COLO829 (cell line): ENCODE data around the gene C20orf204.

Experiments
- DNase-seq: peaks from one replicate; pipeline ENCODE4 v3.0.0; 2012; ENCODE audit warnings: low spot score

Gene C20orf204

DNA sequence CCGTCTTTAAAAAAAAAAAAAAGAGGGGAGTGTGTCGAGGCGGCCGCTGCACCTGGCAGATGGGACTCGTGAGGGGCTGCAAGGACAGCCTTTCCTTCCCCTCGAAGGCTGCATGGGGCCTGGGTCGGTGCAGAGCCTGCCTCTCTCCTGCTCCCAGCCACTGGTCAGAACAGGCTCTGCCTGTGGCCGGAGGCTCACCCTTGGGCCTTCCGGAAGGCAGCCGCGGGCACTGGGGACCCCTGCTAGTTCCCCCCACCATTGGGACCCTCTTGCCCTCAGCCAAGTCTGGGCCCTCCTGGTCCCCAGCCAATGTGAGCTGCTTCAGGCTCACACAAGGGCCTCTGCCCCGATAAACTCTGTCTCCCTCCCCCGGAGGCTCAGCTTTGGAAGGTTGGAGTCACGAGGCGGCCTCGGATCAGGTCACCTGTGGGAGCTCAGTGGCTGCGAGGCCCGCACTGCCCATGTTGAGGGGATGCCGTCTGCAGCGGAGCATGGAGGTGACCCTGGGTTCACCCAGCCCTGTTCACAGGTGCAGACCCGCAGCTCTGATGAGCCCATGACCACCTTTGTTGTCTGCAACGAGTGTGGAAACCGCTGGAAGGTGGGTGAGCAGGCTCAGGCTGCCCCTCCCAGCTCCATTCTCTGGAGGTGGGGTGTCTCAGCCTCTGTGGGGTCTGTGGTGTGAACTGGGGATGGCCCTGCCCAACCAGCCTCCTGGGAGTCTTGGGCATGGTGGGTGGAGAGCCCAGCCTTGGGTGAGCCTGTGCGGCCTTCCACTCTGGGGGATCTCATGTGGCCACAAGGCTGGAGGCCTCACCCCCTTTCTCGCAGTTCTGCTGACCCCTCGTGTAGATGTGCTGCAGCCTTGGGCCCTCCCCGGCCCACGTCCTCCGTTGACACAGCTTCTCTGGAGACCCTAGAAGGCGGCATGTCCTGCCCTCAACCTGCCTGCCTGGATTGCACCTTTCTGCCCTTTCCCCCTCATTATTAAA, 35.7 kb downstream of the C20orf204 start:
- DNase-seq: no peak

DNA sequence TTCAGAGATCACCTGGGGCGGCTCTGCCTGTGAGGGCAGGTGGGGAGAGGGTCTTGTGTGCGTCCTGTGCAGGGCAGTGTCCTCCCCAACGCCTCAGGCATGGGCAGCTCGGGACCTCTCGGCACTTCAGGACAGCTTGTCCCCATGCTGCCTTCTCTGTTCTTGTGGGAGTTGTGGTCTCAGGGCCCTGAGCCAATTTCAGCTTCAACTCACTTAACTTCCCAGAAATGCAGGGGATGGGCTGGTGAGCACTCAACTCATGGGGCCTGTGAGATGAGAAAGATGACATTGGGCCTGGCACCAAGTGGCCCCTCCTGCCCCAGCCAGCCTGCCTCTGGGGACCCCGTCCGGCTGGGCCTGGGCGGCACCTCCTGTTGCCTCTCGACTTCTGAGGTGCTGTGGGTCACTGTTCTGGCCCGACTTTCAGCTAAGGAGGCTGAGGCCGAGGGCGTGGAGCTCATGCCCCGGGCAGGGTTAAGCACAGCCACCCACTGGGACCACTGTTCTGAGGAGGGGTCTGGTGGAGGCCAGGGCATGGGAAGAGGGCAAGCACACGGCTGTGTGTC, 36.6 kb downstream of the C20orf204 start:
- DNase-seq: no peak

DNA sequence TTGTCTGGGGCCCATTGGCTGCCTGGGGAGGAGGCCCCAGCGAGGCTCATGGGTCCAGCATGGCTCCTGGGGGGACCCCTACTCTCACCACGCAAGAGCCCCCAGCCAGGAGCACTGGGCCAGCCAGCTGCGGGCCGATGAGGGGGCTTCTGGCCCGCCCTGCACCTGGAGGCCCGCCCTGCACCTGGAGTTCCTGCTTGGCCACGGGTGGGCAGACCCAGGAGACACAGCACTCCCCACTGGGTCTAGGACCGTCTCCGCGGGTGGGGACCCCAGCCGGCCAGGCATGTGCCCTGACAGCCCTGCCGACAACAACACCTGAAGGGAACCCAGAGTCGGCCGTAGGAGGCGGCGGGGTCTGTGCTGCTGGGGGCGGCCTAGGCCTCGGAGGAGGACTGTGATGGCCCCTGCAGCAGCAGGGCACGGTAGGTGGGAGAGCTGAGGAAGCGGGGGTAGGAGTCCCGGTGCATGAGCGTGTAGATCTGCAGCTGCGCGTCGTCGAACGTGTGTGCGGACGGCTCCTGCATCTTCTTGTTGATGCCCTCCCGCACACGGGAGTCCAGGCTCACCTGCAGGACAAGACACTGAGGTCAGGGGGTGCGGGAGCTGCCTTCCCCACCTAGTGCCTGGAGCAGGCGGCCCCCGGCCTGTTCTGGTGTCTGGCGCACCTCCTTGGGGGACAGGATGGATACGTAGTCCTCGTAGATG, 37.6 kb downstream of the C20orf204 start:
- DNase-seq: no peak

DNA sequence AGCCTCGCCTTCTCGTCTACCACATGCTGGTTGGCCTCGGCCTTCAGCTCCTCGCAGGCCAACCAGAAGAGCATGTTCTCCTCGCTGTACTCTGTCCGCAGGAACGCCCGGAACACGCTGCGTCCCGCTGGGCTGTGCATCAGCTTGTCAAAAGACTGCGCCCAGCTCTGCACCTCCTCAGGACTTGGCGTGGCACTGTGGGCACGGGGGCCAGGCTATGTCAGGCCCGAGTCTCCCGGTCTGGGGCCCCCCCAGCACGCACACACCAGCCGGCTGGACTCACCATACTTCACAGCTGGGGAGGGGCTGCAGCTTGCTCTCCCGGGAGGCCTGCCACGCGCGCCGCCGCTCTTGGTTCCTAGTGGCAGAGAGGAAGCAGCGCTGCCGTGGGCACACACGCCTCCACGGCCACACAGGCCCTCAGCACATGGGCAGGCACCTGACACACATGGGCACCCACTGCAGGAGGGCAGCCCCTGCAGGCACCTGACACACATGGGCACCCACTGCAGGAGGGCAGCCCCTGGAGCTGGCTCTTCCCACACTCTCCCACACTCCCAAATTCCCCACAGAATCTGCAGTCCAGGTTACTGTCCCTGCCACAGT, 38.3 kb downstream of the C20orf204 start:
- DNase-seq: no peak

DNA sequence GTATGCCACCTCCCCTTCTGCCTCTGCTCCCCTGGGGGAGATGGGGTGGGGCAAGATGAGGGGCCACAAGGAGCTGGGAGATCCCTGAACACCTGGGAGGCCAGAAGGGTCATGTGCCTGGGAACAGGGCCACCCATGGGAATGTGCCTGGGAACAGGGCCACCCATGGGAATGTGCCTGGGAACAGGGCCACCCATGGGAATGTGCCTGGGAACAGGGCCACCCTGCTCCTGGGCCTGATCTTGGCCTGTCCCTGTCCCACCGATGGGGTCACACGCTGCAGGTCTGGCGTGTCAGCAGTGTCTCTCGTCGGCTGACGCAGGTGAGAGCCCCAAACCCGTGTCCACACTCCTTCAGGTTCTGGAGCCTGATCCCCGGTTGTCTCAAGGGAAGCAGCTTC, 39.0 kb downstream of the C20orf204 start:
- DNase-seq: no peak

DNA sequence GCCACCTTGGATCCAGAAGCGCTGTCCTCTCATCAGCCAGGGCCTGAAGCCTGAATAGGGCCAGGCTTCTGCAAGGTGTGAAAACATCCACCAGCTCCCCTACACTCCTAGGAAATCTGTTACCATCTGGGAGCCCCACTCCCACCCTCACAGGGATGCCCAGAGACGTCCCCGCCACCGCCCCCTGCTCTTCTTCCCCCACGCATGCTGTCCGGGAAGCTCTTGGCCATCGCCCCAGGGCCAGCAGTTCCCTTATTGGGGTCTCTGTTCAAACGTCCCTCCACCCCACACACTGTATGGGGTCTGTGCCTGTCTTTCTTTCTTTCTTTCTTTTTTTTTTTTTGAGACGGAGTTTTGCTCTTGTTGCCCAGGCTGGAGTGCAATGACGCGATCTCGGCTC, 39.6 kb downstream of the C20orf204 start:
- no peak for DNase-seq

DNA sequence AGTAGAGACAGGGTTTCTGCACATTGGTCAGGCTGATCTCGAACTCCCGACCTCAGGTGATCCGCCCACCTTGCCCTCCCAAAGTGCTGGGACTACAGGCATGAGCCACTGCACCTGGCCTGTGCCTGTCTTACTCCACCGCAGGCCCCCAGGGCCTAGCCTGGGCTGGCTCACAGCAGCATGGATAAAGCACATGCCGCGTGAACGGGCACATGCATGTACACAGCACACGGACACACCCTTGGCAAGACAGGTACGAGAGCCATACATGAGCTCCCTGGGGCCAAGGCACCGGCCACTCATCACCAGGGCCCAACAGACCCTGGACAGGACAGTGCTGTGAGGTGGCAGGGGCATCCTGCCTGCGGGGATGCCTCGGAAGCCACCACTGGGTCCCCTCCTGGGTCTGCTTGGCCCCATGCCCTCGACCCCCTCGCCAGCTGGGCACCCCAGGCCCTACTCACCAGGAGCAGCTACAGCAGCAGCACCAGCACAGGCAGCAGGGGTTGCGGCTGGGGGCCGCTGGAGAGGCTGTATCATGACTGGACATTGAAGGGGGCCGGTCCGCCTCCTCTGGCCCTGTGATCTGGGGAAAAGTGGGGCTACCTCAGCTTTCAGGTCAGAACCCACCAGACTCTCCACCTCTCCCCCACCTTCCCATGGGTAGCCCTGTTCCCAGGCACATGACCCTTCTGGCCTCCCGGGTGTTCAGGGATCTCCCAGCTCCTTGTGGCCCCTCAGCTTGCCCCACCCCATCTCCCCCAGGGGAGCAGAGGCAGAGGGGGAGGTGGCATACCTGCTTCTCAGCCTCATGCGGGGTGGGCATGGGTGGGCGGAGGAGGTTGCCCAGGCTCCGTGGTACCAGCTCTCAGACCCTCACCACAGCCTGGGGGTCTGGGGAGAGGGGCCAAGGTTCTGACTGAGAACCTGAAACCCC, 40.3 kb downstream of the C20orf204 start:
- no peak for DNase-seq

DNA sequence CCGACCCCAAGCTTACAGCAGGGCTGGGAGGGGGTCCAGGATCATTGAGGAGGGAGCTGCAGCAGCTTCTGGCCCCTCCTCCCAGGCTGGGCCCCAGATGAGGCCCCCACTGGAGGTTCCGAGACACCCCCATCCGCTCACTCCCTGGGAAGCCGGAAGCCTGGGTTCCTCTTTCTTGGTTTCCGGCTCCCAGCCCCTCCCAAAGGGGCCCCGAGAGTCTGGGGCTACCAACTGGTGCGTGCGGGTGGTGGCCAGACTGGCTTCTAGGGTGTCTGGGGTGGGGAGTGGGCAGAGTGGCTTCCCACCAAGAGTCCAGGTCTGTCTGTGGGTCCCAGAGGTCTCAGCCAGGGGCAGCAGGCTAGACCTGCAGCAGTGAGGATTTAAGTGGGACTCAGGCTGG, 41.1 kb downstream of the C20orf204 start:
- no peak for DNase-seq

DNA sequence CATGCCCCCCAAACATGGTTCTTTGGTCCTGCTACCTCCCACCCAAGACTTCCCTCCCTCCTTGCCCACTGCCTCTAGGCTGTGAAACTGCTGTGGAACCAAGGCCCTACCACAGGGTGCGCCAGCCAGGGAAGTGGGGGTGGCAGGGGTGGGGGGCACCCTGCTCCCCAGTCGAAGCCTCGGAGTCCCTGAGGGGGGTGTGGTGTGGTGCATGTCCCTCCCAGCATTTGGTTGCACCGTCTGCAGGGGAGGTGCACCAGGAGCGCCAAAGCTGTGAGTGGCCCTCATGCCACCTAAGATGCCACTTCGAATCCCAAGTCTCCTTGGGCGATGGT, 41.5 kb downstream of the C20orf204 start:
- DNase-seq: no peak

DNA sequence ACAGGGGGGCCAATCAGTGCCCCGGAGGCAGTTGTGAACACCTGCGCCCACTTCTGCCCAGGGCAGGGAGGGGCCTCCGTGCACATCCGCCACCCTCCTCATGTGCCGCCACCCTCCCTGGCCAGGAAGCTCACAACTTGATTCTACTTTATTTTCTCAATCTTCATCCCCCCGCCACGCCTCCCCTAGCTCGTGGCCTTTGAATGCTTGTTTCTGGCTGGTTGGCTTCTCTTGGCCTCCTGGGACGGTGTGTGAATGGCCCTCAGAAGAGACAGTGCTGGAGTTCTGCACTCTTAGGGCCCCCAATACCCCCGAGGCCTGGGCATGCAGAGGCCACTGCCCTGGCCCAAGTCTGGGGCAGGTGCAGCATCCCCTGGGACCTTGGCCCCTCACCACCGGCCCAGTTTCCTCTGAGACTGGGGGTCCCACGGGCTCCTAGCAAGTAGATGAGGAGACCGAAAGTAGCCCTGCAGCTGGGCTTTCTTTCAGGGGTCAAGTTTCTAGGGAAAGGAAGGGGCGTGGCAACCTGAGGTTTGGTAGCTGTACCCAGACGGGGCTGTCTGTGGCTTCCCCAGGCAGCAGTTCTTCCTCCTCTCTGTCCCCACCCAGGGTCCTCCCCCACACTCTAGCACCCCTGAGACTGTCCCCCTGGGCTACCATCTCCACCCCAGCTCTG, 42.0 kb downstream of the C20orf204 start:
- no peak for DNase-seq

DNA sequence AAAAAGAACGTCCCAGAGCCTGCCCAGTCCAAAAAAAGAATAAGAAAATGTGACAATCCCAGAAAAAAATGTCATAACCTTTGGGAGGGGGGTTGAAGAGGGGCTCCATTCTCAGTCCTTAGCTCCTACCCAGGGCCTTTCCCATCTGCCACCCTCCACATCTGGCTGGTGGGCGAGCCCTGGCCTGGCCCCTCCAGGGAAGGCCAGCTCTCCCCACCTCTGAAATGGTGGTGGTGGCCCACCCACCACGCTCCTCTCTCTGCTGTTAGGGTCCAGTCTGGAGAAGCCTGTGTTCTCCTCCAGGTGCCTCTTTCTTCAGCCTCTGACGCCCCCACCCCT, 42.9 kb downstream of the C20orf204 start:
- no peak for DNase-seq

DNA sequence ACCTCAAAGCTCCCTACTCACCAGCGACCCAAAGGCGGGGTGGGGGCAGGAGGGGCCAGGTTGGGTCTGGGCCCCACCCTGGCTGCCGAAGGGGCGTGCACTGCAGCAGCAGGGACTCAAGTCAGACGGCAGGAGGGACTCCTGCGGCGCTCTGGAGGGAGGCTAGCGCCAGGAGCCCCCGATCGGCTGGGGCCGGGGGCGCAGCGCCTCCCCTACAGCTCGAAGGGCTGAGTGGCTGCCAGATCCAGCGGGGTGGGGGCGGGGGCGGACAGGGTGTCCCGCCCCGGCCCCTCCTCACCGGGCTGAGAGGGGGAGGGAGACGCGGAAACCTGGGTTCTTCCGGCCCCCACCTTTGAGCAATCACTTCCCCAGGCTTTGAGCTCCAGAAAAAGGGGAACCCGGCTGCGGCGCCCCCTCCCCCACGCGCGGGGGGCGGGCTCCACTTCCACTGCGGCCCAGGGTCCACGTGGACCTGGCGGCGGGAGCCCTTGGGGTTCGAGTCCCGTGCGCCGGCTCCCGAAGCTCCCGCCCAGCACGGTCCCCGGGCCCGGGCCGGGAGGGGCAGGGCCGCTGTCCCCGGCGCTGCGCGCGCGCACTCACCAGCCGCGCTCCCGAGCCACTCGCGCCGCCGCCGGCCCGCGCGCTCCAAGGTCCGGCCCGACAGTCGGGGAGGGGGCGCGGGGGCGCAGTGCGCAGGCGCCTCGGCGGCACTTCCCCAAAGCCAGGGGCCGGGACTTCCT, 43.5 kb downstream of the C20orf204 start, which contains the start of gene RGS19:
Gene RGS19, minus strand, starts transcription at position 246 of the 740 bp plus-strand sequence. CDS start 2,632 bp downstream, outside the sequence.
- DNase-seq: no peak

DNA sequence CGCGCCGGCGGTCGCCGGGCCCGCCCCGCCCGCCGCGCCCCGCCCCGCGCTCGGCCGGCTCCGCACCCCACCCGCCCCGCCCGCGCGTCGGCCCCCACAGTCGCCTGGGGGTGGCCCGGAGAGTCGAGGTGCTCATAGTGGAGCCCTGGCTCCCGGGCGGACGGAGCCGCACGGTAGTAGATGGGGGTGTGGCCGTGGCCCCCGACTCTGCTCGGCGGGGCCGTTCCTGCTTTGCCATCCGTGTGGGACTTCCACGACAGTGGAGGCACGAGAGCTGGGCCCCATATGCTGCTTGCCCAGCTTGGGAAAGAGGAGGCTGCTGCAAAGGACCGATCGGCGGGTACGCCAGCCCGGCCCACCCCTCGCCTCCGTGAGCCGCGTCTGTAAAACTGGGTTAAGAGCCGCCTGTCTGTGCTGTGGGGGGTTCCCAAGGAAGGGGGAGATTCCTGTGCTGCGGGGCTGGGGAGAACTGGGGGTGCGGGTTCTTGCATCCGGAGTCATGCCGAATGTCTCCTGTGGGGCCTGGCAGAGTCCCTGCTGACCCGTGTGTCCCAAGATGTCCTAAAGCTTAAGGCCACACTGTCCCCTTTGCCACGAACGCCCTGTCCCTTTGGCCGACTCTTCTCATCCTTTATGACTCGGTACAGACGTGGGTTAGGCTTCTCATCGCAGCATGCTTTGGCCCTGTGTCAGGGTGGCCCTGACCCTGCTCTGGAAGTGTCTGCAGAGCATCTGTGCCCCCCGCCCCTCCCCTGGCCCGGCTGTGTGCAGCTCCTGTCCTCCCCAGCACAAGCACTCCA, 44.2 kb downstream of the C20orf204 start, which contains the start of gene OPRL1:
Gene OPRL1, plus strand, starts transcription at position 70 of the 800 bp plus-strand sequence. CDS start 12,639 bp downstream, outside the sequence.
- no peak for DNase-seq

DNA sequence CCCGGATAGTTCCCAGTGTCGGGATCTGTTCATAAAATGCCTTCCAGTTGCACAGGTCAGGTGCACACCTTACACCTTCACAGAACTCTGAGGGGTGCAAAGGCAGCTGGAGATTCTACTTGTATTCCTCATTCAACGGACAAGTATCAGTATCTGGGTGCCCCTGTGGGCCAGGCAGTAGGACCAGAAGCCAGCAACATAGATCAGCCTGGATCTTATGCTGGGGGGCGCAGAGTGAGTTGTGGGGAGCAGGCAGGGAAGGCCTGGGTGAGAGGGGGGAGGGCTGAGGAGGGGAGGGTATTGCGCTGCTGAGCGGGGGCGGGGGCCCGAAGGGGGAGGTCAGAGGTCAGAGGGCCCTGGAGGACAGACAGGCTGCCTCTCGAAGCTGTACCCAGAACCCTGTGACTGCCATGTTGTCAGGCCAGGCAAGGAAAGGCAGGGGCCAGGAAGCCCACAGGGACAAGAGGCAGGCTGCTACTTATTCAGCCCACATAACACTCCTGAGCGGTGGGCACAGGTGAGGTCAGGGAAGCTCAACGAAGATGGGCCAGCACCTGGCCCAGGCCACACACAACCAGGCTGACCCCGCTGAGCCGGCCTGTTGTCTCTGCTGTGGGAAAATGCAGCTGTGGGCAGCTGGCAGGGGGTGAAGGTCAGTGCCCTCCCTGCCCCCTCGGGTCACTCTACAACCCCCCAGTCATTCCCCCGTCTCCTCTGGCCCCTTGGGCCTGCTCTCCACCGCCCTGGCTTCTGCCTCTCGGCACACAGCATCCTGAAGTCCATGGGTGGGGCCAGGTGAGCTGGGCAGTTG, 45.0 kb downstream of the C20orf204 start:
- DNase-seq: no peak

DNA sequence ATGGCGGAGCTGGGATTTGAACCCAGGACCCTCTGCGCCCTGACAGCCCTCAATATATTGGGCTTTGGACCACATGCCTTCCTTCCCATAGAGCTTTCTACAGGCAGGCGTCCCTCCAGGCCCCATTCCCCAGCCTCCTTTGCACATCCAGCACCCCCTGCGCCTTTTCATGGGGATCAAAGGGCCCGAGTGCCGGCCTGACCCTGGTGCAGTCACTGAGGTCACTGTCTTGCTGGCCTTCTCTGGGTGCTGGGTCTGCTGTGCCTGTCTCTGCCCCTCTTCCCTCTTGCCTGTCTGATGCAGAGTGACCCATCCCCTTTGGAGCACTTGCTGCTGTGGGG, 45.6 kb downstream of the C20orf204 start:
- no peak for DNase-seq

DNA sequence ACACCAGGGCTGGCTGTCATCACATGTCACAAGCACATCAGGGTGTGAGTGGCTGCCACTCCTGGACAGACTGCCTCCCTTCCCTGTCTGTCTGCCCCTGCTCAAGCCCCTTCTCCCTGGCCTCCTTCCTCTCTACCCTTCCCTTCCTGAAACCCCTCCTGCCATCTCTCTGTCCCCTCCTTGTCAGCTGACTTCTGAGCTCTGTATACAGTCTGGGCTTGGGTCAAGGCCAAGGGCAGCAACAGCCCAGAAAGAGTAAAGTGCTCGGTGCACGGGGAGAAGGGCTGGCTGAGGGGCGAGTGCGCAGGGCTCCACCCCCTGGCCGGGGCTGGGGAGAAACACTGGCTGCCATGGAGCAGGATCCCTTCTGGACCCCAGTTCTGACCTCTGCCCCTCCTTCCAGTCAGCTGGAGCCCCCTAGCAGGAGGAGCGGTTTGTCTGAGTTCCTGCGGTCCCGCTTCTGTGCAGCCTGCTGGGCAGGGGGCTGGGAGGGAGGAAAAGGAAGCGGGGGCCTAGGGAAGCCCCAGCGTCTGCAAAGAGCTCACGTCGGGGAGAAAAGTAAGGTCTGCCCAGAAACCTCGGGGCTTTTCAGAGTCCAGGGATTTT, 46.2 kb downstream of the C20orf204 start:
- DNase-seq: no peak

DNA sequence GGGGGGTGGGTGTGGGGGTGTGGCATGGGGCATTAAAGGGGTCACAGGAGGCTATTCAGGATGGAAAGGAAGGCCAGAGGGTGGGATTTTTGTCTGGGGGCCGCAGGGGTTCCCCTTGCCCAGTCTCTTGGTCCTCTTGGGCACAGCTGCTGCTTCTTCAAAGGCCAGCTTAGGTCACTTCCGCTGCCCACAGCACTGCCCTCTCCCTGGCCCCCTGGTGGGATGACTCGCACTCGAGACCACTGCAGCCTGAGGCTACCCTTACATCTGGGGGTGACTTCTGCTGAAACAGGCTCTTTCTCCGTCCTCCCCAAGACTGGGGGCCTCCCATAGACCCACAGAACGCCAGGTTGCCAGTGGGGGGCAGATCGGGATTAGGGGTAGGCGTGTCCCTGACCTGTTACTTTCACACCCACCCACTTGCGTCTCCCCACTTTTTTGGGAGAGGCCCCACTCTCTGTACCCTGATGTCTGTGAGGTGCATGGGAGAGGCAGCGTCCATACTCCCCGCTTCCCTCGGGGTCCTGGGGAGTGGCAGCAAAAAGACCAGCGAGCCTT, 46.9 kb downstream of the C20orf204 start:
- DNase-seq: no peak

DNA sequence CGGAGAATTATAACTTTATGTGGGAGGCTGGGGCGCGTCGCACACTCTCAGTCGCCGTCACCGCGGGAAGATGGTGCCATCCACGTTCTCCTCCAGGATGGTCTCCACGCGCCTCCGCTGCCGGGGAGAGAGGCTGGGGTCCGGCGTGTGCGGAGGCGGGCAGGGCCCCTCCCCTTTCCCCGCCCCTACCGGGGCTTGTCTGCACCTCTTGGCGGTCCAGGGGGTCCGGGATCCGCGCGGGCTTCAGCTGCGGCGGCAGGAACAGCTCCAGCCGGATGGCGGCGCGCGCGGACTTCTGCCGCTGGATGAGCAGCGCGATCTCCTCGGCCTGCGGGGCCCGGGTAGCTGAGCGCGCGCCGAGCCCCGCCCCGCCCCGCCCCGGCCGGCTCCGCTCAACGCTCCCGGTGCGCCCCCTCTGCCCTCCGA, 47.4 kb downstream of the C20orf204 start:
- no peak for DNase-seq
